Uterus (tissue), 2 donors: Measurements from ENCODE around the gene TMED8.

Experiments used
- CTCF ChIP-seq, 4 experiments: fragments of 200-600 bp in 2 of 4; fragments of 450-650 bp in 2 of 4; sonication (generic) in 2 of 4; IDR thresholded peaks; one replicate each; pipeline ENCODE4 v1.5.1; 2016 to 2019; ENCODE audit warnings: antibody characterized with exemption in 4 of 4, mild to moderate bottlenecking in 2 of 4, moderate library complexity in 1 of 4
- POLR2A ChIP-seq, 2 donors: fragments of 450-650 bp; IDR thresholded peaks; one replicate each; pipeline ENCODE4 v1.6.1; 2016; ENCODE audit warnings: antibody characterized with exemption in 2 of 2, mild to moderate bottlenecking in 1 of 2, moderate library complexity in 1 of 2

- TF ChIP-seq CTCF (IDR thresholded peaks at IDR 0.05) (no peak), POLR2A (IDR thresholded peaks at IDR 0.05) (no peak)
These were observed 86.2 kb downstream of the TMED8 start for GRCh38 chr14:77290705-77291104.
